HG03039 (cell line): ENCODE data around the gene TRAPPC2L.

Source experiments
- ATAC-seq: cut with Tn5 transposase; IDR thresholded peaks from one replicate; pipeline ENCODE4 v1.9.1; 2021; ENCODE audit warnings: mild to moderate bottlenecking, moderate library complexity; ENCODE audit not compliant: unreplicated experiment

Gene TRAPPC2L

GRCh38 chr16:88874938-88875599 is 18.1 kb downstream of the TRAPPC2L start:
- ATAC-seq: no peak

GRCh38 chr16:88875703-88876234 is 18.8 kb downstream of the TRAPPC2L start:
- ATAC-seq: no peak

- ATAC-seq: no peak
Measured at GRCh38 chr16:88876942-88877526, 20.1 kb downstream of the TRAPPC2L start.

- ATAC-seq: no peak
Measured at GRCh38 chr16:88877564-88878289, 20.8 kb downstream of the TRAPPC2L start.

- ATAC-seq: no peak
Measured at GRCh38 chr16:88878356-88878755, 21.4 kb downstream of the TRAPPC2L start.

DNA sequence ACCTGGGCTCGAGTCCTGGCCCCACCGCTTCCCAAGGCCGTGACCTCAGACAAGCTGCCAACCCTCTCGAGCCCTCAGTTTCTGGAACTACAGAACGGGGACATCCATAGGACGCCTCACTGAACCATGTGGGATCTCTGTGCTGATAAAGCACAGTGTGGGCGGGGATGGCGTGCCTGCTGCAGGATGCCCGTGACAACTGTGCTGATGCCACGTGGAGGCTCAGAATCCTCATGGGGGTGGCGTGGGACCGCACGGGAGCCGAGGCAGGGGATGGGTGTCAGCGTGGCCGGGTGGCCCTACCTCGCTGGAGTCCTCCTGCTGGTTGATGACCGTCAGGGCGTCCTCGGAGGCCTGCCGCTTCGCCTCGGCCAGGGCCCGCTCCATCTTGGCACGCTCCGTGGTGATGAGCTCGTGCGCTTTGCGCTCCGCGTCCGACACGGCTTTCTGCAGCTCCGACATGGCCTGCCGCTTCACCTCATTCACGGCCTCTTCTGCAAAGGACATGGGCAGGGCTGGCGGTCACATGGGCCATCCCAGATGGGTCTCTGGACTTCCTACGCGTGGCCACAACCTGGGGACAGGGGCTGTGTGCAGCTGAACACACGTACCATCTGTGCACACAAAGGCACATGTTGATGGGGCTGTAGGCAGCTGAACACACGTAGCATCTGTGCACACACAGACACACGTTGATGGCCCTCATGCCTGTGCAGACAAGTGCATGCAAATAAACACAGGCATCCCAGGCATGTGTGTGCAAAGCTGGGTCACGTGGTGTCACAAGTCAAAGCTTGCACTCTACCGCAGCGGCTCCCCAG is 22.2 kb downstream of the TRAPPC2L start:
- no peak for ATAC-seq

- ATAC-seq: no peak
Measured at GRCh38 chr16:88879788-88880055, 22.8 kb downstream of the TRAPPC2L start.

GRCh38 chr16:88880226-88881006 is 23.5 kb downstream of the TRAPPC2L start:
- no peak for ATAC-seq

- ATAC-seq: no peak
Measured at GRCh38 chr16:88881007-88881615, 24.2 kb downstream of the TRAPPC2L start.

DNA sequence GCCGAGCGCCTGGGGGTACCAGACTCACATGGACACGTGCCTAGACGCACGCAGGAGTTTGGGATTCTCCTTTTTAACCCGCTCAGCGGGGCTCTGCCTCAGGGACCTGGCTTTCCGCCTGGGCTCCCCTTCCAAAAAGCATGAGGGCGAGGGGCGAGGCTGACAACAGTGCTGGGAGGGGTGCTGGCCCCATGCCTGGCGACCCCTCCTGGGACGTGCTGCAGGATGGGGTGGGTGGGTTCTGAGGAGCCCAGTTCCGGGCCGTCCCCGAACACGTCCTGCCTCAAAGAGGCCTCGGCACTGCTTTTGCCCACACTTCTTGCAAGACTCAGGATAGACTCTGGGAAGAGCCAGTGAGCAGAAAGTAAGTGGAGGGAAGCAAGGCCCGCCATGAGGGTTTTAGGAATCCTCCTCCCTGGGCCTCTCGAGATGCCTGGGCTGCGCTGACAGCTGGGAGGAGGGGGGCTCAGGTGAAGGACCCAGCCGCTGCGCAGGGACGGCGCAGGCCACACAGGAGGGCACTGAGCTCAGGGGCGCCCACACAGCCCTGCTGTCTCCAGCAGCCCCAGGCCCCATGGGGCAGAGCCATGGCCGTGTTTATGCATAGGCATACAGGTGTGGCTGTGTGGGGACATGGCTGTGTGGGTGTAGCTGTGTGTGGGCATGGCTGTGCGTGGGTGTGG is 24.9 kb downstream of the TRAPPC2L start:
- ATAC-seq: no peak

DNA sequence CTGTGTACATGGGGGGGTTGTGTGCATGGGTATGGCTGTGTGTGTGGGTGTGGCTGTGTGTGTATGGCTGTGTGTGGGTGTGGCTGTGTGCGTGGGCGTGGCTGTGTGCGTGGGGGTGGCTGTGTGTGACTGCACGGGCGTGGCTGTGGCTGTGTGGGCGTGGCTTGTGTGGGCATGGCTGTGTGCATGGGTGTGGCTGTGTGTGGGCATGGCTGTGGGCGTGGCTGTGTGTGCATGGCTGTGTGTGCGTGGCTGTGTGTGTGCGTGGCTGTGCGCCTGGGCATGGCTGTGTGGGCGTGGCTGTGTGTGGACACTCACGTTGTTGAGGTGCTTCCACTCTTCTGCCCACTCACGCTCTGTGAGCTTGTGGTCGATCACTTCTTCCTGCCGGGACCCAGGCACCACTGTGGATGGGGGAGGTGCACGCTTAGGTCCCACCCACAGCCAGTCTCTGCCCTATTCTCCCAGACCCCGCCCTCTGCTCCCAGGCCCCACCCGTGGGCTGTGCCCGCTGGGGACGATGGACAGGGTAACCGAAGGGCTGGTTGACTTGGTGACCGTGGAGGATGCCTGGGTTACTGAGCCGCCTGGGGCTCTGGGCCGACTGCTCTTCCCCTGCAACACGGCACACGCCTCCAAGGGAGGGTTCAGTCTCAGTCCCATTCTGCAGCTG is 25.6 kb downstream of the TRAPPC2L start:
- ATAC-seq: no peak

DNA sequence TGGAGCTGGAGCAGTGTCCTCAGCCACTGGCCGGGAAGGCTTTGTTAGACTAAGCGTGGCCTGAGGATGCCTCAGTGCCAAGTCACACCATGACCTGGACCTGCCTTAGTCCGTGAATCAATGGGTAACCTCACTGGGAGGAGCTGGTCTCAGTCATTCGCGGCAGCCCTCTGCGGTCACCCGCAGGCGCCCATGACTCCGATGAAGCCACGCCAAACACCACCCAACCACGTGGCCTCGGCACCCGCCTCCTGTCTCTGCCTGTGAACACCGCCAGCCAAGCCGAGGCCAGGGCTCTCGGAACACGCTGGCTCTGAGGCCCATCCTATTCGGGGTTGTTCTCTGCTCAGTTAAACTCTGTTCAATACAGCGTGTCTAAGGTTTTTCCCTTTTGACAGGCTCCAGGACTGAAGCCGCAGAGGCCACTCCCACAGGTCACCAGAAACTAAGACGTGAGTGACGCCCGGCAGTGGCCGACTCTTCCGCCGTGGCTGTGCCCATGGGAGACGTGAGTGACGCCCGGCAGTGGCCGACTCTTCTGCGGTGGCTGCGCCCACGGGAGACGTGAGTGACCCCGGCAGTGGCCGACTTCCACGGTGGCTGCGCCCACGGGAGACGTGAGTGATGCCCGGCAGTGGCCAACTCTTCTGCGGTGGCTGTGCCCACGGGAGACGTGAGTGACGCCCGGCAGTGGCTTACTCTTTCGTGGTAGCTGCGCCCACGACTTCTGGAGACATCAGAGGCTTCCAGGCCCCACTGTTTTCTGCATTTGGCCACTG is 26.4 kb downstream of the TRAPPC2L start:
- no peak for ATAC-seq

DNA sequence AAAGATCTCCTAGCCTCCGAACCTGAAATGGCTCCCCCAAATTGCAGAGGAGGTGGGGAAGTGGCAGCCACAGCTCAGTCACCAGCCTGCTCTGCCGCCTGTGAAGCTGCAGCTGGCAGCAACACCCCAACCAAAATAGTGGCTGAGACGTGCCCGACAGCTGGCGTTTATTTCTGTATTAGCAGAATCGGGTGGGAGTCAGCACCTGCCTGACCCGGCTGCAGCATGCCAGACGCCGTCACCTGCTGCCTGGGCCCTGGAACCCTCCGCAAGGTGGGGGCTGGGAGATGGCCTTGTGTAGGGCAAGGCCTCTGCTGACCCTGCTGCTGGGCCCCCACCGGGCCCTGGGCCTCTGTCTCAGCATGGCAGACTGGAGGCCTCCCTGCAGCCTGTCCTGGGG is 27.0 kb downstream of the TRAPPC2L start:
- ATAC-seq: no peak

DNA sequence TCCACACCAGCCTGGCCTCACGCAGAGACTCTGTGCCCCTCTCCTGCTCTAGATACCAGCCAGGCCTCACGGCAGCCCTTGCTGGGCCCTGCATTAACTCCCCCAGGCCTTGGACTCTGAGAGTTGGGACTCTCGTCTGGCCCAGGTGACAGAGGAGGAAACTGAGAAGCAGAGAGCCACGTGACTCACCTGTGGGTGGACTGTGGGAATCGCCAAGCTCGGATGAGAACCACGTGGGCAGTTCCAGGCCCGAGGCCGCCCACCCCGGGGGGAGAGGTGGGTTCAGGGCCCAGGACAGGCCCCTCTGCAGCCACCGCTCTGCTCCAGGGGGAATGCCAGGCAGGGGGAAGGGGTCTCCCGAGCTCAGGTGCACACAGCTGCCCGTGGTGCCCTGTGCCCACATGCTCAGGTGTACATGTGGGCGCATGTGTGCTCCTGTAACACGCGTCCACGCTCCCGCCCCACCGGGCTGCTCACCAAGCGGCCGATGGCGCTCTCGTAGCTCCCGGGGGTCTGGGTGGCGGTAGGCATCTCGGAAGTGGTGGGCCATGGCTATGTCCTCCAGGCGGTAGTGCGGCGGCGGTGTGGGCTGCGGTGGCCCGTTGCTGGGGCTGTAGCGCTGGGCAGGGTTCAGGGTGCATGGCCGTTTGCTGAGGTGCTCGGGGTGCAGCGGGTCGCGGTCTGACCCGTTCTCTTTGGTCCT is 27.8 kb downstream of the TRAPPC2L start:
- no peak for ATAC-seq

DNA sequence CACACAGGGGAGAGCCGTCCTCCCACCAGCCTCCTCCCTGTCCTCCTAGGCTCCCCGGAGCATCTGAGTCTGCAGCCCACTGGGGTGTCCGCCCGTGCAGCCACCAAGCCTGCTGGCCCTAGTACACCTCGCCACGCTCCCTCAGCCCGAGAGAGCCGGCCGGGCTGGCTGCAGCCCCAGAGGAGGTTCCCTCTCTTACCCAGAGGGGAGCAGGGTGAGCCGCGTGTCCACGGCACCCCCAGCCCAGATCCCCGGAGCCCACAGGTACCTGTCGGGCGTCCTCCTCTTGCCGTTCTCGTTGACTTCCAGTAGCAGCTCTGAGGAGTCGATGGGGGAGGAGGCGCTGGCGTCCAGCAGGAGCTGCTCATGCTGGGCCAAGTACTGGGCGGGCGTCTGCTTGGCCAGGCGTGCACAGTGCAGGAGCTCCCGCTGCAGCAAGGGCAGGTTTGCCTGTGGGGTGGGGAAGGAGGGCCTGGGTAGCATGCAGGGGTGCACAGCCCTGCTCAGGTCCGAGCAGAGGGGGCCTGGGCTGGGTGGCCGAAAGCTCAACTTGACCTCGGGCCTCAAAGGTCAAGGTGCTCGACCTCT is 28.9 kb downstream of the TRAPPC2L start:
- ATAC-seq: no peak

GRCh38 chr16:88886420-88886844 is 29.5 kb downstream of the TRAPPC2L start:
- ATAC-seq: no peak

DNA sequence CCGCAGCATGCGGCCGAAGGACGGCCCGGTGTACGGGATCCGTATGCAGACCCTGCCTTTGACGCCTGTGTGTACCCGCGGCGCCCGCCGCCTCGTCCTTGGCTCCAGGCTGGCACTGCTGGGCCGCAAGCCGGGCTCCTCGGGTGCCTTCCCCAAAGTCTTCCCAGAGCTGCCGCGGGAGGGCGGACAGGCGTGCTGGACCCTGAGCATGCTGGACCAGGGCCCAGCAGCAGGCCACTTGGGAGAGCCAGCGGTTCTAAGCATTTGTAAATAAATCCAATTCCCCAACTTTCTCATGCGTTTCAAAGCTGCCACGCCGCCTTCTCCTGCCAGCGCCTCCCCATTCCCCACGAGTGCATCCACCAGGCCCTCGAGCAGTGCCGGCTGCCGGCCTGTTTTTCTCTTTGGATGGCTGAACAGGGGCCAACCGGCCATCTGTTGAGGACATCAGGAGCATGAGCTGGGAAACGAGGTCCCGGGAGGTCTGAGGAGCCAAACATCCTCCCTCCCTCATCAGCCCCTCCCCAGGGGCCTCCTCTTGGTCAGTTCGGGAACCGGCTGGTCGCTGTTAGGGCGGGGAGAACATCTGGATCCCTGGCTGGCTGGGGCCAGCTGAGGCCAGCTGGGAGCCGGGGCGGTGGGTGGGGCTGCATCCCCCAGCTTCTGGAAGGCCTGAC is 30.1 kb downstream of the TRAPPC2L start:
- no peak for ATAC-seq
